H9 (cell line): ENCODE measurements around the gene PTOV1. TPM values are rescaled to one million over a fixed set of nuclear protein-coding genes. Genes with fewer than 3 reads are reported as not detected.

Experiments
- DNase-seq: peaks from one replicate; pipeline ENCODE4 v3.0.0-alpha.2; 2017
- H2AFZ ChIP-seq: one replicate; pipeline ENCODE4 v1.6.1; 2013; ENCODE audit warnings: mild to moderate bottlenecking, low read length, control low read depth, moderate library complexity
- H2AK5ac ChIP-seq: 2 replicates; pipeline ENCODE4 v1.6.1; 2013; ENCODE audit warnings: low read length, control low read depth, mixed read lengths; ENCODE audit not compliant: insufficient read length
- H2BK120ac ChIP-seq: one replicate; pipeline ENCODE4 v1.6.1; 2013; ENCODE audit warnings: low read depth, mild to moderate bottlenecking, low read length, control low read depth, inconsistent platforms; ENCODE audit not compliant: poor library complexity, severe bottlenecking
- H2BK12ac ChIP-seq: 2 replicates; pipeline ENCODE4 v1.6.1; 2013; ENCODE audit warnings: low read length, control low read depth, mixed read lengths, low read depth; ENCODE audit not compliant: insufficient read length
- H2BK15ac ChIP-seq: 2 replicates; pipeline ENCODE4 v1.6.1; 2013; ENCODE audit warnings: low read depth, low read length, control low read depth
- H2BK20ac ChIP-seq: one replicate; pipeline ENCODE4 v1.6.1; 2013; ENCODE audit warnings: low read depth, mild to moderate bottlenecking, low read length, control low read depth, inconsistent platforms; ENCODE audit not compliant: poor library complexity, severe bottlenecking
- H2BK5ac ChIP-seq: 2 replicates; pipeline ENCODE4 v1.6.1; 2013; ENCODE audit warnings: low read length, control low read depth, mixed read lengths; ENCODE audit not compliant: insufficient read length
- H3K14ac ChIP-seq: 2 replicates; pipeline ENCODE4 v1.6.1; 2013; ENCODE audit warnings: low read length, control low read depth; ENCODE audit not compliant: insufficient read depth
- H3K18ac ChIP-seq: 2 replicates; pipeline ENCODE4 v1.6.1; 2013; ENCODE audit warnings: low read depth, mild to moderate bottlenecking, mixed read lengths, low read length, control low read depth; ENCODE audit not compliant: insufficient read length
- H3K23ac ChIP-seq: 2 replicates; pipeline ENCODE4 v1.6.1; 2013; ENCODE audit warnings: low read length, control low read depth, mixed read lengths, low read depth; ENCODE audit not compliant: insufficient read length
- H3K23me2 ChIP-seq: 2 replicates; pipeline ENCODE4 v1.6.1; 2013; ENCODE audit warnings: low read depth, mild to moderate bottlenecking, mixed read lengths, low read length, control low read depth; ENCODE audit not compliant: insufficient read length, poor library complexity, severe bottlenecking
- H3K27ac ChIP-seq: 2 replicates; pipeline ENCODE4 v1.5.1; 2013; ENCODE audit warnings: low read length, control low read depth, mixed read lengths, low read depth; ENCODE audit not compliant: insufficient read length
- H3K27me3 ChIP-seq: 2 replicates; pipeline ENCODE4 v1.6.1; 2013; ENCODE audit warnings: low read length, control low read depth, inconsistent platforms; ENCODE audit not compliant: insufficient read depth
- H3K4ac ChIP-seq: 2 replicates; pipeline ENCODE4 v1.6.1; 2013; ENCODE audit warnings: low read depth, mild to moderate bottlenecking, control low read depth, inconsistent platforms, low read length, moderate library complexity
- H3K4me1 ChIP-seq: 2 replicates; pipeline ENCODE4 v1.6.1; 2013; ENCODE audit warnings: low read length, control low read depth, inconsistent platforms; ENCODE audit not compliant: insufficient read depth
- H3K4me2 ChIP-seq: 2 replicates; pipeline ENCODE4 v1.6.1; 2013; ENCODE audit warnings: low read length, control low read depth, mixed read lengths; ENCODE audit not compliant: insufficient read length, insufficient read depth
- H3K56ac ChIP-seq: 2 replicates; pipeline ENCODE4 v1.6.1; 2013; ENCODE audit warnings: low read depth, mild to moderate bottlenecking, mixed read lengths, low read length, control low read depth; ENCODE audit not compliant: insufficient read length
- H3K79me1 ChIP-seq: 2 replicates; pipeline ENCODE4 v1.6.1; 2013; ENCODE audit warnings: low read depth, mild to moderate bottlenecking, moderate library complexity, low read length, control low read depth, inconsistent platforms; ENCODE audit not compliant: insufficient read depth, poor library complexity, severe bottlenecking
- H3K79me2 ChIP-seq: 2 replicates; pipeline ENCODE4 v1.6.1; 2013; ENCODE audit warnings: low read length, control low read depth, inconsistent platforms; ENCODE audit not compliant: insufficient read depth
- H3K9ac ChIP-seq: 2 replicates; pipeline ENCODE4 v1.6.1; 2013; ENCODE audit warnings: low read length, control low read depth, mixed read lengths; ENCODE audit not compliant: insufficient read length; ENCODE audit errors: extremely low read depth
- H3K9me3 ChIP-seq: one replicate; pipeline ENCODE4 v1.6.1; 2013; ENCODE audit warnings: low read depth, low read length, inconsistent platforms; ENCODE audit not compliant: control insufficient read depth
- H3T11ph ChIP-seq: one replicate; pipeline ENCODE4 v1.6.1; 2013; ENCODE audit warnings: mild to moderate bottlenecking, low read length, control low read depth, inconsistent platforms
- H4K20me1 ChIP-seq: one replicate; pipeline ENCODE4 v1.6.1; 2013; ENCODE audit not compliant: control insufficient read depth, insufficient read length, insufficient read depth
- H4K5ac ChIP-seq: 2 replicates; pipeline ENCODE4 v1.6.1; 2013; ENCODE audit warnings: low read depth, mild to moderate bottlenecking, mixed read lengths, low read length, control low read depth; ENCODE audit not compliant: insufficient read length
- H4K8ac ChIP-seq: replicated peaks from 2 replicates; pipeline ENCODE4 v1.6.1; 2013; ENCODE audit warnings: low read length, control low read depth, mixed read lengths, low read depth; ENCODE audit not compliant: insufficient read length
- H4K91ac ChIP-seq: 2 replicates; pipeline ENCODE4 v1.6.1; 2013; ENCODE audit warnings: low read depth, mild to moderate bottlenecking, moderate library complexity, mixed read lengths, low read length, control low read depth; ENCODE audit not compliant: insufficient read length
- H3K27ac Mint-ChIP-seq, 3 experiments: 2 replicates in 2 of 3; 3 replicates in 1 of 3; pipeline ENCODE4 v1.8.0; 2020 to 2021; ENCODE audit warnings: mixed read lengths in 3 of 3, mild to moderate bottlenecking in 1 of 3, moderate library complexity in 1 of 3
- H3K27me3 Mint-ChIP-seq: 2 replicates; pipeline ENCODE4 v1.8.0; 2021; ENCODE audit warnings: low read depth, mild to moderate bottlenecking, moderate library complexity, mixed read lengths
- H3K36me3 Mint-ChIP-seq, 3 experiments: 2 replicates in 2 of 3; 3 replicates in 1 of 3; pipeline ENCODE4 v1.8.0; 2020 to 2021; ENCODE audit warnings: low read depth in 3 of 3, mixed read lengths in 3 of 3; ENCODE audit not compliant: insufficient read depth in 1 of 3
- H3K4me1 Mint-ChIP-seq, 2 experiments: 2 replicates each; pipeline ENCODE4 v1.8.0; 2020; ENCODE audit warnings: mixed read lengths in 2 of 2
- H3K4me3 Mint-ChIP-seq, 2 experiments: 2 replicates in 1 of 2; 3 replicates in 1 of 2; pipeline ENCODE4 v1.8.0; 2020 to 2021; ENCODE audit warnings: mild to moderate bottlenecking in 2 of 2, mixed read lengths in 2 of 2, moderate library complexity in 1 of 2
- H3K9me3 Mint-ChIP-seq, 2 experiments: 2 replicates in 1 of 2; 3 replicates in 1 of 2; pipeline ENCODE4 v1.8.0; 2020; ENCODE audit warnings: mild to moderate bottlenecking in 2 of 2, mixed read lengths in 2 of 2, moderate library complexity in 1 of 2
- CTCF ChIP-seq: fragments of 200-600 bp; sonication (generic); conservative IDR thresholded peaks from 3 replicates; pipeline ENCODE4 v1.8.0; 2021; ENCODE audit warnings: antibody characterized with exemption, mild to moderate bottlenecking
- WGBS: extraction: QIAGEN DNeasy Blood & Tissue Kit; methylation state at CpG from one replicate; pipeline ENCODE4 v1.1.7; 2013; ENCODE audit warnings: missing lambda C conversion rate, low lambda C conversion rate, mixed read lengths; ENCODE audit not compliant: insufficient read length; ENCODE audit errors: extremely low coverage; 5-methylcytosine and 5-hydroxymethylcytosine counted together
- total RNA-seq: library from RNA; stranded (reverse); gene quantifications from 2 replicates; pipeline ENCODE4 v1.2.1, GENCODE V29; 2021

Gene PTOV1
- total RNA-seq, 1 experiment from 2014 or later, result 309 TPM

GRCh38 chr19:49801401-49801888, 49.5 kb upstream of the PTOV1 start:
- no peak overlapping the region for H3K23ac ChIP-seq
- no peak for TF ChIP-seq CTCF
- Mint-ChIP-seq H3K4me3 (no peak overlapping the region), H3K36me3 (peaks cover 27 to 59% (median 48%) of the 10 kb centered on the region in 3 experiments; a peak in 6 of 7 replicates), H3K9me3 (no peaks in the 10 kb centered on the region; a peak in 1 of 5 replicates), H3K27ac (peak overlapping the region in 1 of 3 experiments; percentile 24; a peak in 1 of 7 replicates), H3K4me1 (peaks cover 5 to 28% of the 10 kb centered on the region in 2 experiments), H3K27me3 (no peaks in the 10 kb centered on the region)
- no CpG with 5 or more reads among the region's 32 CpGs for WGBS
- H2AK5ac ChIP-seq, result no peak overlapping the region
- peaks cover 2% of the 10 kb centered on the region for H4K20me1 ChIP-seq
- H3K23me2 ChIP-seq, result no peaks in the 10 kb centered on the region
- H2AFZ ChIP-seq, result no peak overlapping the region
- no peak overlapping the region for H3K4ac ChIP-seq
- no peak overlapping the region for H2BK12ac ChIP-seq
- no peaks in the 10 kb centered on the region for H3K79me2 ChIP-seq
- no peaks in the 10 kb centered on the region for H3K79me1 ChIP-seq
- no peak overlapping the region for H3K27ac ChIP-seq
- H3K56ac ChIP-seq, result no peak overlapping the region
- no peak overlapping the region for H3K9ac ChIP-seq
- no peaks in the 10 kb centered on the region for H3K27me3 ChIP-seq
- no peak overlapping the region for H3K4me2 ChIP-seq
- no peak overlapping the region for H3K14ac ChIP-seq
- no peak for DNase-seq
- no peaks in the 10 kb centered on the region for H3K9me3 ChIP-seq
- H2BK15ac ChIP-seq, result no peak overlapping the region
- no peak overlapping the region for H2BK20ac ChIP-seq
- H4K5ac ChIP-seq, result no peak overlapping the region
- no peak overlapping the region for H2BK5ac ChIP-seq
- H3K4me1 ChIP-seq, result no peaks in the 10 kb centered on the region
- no peak overlapping the region for H4K8ac ChIP-seq
- H3T11ph ChIP-seq, result no peak overlapping the region
- H2BK120ac ChIP-seq, result no peak overlapping the region
- H3K18ac ChIP-seq, result no peak overlapping the region
- H4K91ac ChIP-seq, result no peak overlapping the region
